ENCODE measurements around the gene DBR1.
A peak's percentile ranks its signal among the peaks of the same experiment; 100 is the strongest.

Gene DBR1

GRCh38 chr3:138125548-138126221 lies 49.0 kb downstream of the DBR1 start:
- peak in 1 of 51 donors; percentile 7 for DNase-seq

DNA sequence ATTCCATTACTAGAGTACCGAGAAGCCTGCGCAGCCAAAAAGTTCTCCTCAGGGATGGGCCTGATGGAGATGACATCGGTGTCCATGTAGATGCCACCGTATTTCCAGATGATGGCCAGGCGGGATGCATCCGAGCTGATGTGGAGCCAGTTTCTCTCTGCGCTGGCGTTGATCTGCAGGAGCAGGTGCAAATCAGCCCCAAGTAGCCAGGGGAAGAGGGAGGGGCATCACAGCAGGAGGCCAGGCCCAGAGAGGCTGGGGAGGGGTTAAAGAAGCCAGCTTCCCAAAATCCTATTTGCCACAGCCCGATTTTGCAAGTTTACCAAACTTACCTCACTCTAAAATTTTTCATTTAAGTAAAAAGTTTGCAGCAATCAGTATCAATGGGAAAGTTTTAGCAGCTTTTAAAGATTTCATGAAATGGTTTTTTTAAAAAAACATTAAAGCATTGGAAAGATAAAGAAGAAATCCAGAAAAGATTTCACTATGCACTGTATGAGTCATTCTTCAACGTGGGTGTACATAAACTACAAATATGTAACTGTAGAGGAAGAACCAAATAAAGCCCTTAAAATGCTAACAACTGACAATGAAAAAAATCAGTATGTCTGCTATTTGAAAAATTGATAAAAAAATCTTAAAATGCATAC lies 49.9 kb downstream of the DBR1 start:
- no peak for DNase-seq

- DNase-seq = no peak
Measured at GRCh38 chr3:138124188-138124587, 50.5 kb downstream of the DBR1 start.

DNA sequence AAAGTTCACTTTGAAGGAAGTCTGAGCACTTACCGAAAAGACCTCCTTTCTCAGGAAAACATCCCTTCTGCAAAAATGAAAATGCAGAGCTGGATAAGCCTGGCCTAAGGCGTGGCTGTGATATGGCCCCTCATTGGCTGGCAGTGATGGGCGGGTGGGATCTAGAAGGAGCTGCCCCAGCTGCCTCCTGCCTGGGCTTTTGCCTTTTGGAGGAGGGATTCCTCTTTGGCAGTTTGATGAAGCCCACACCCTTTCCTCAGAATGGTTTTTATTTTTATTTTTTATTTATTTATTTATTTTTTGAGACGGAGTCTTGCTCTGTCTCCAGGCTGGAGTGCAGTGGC lies 55.3 kb downstream of the DBR1 start:
- DNase-seq = no peak

DNA sequence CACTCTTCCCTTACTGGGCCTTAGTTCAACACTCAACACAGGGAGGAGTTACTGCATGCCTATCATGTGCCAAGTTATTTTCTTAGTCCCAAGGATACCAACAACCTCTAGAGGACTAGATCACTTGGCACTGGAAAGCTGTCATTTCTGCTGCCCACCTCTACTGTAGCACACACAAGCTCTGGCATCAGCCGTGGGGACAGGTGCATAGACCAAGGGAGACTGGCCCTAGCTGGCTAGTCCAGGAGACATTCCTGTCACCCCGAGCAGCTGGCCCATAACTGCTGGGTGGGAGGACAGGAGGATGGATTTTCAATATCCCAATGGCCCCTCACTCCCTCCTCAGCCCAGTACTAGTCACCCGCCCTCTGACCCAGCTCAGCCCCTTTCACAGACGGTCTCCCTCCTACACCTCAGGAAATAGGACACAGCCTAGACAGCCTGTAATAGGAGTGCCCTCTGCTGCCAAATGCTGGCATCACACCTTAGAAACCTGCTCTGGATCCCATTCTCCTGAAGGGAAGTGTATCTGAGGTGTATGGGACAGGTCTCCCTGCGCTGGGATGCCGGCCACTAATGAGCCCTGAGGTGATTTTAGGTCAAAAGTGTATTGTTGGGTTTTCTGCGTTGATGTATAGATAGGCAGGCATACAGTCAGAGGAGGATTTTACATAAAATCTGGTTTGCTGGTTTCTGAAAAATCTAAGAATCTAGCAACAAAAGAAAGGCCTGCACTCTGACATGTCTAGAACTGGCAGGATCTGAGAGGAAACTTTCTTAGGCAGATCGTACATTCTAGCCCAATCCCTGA lies 55.9 kb downstream of the DBR1 start:
- DNase-seq = peak in 43 of 51 donors; percentile 5 to 72 (median 35)

- DNase-seq = peak in 40 of 51 donors; percentile 9 to 69 (median 39)
Measured at GRCh38 chr3:138114988-138115971, 59.4 kb downstream of the DBR1 start, which contains the start of gene DZIP1L. DZIP1L (minus strand) TSS chr3:138115608; CDS start chr3:138103971, 11,637 bp downstream.

DNA sequence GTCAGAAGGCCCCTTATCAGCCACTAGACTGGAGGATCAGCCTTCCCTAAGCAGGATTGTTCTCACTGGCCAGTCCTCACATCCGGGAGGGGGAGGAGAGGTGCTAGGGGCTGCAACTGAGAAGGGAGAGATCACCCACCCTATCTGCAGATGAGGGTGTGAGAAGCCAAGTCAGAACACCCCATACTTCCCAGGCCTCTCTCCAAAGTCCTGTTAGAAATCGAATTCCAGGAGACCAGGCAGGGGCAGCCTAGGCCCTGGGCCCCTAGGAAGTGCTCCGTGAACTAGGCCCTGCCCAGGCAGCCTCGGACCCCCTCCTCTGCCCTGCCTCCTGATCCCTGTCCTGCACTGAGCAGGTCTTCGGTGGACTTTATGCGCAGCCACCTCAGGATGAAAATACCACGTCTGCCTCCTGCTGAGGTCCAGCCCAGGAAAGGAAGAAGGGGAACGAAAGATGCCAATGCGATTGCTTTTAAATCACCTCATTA lies 60.2 kb downstream of the DBR1 start:
- DNase-seq = peak in 4 of 51 donors; percentile 4 to 34 (median 9)

- DNase-seq = no peak
Measured at GRCh38 chr3:138113326-138113725, 61.4 kb downstream of the DBR1 start.

- DNase-seq = no peak
Measured at GRCh38 chr3:138112362-138112761, 62.4 kb downstream of the DBR1 start.

Measured in hypothalamus (tissue), 51 donors.